Heart left ventricle (tissue), 13 donors: Measurements from ENCODE around the gene PKIB.

Source experiments
- POLR2A ChIP-seq, 2 donors: fragments of 450-650 bp; IDR thresholded peaks; one replicate each; pipeline ENCODE4 v1.6.1; 2017; ENCODE audit warnings: antibody characterized with exemption in 2 of 2, mild to moderate bottlenecking in 2 of 2, moderate library complexity in 2 of 2
- TF ChIP-seq, protein P1 (sequence below), 12 donors: fragments of 200-600 bp; sonication (generic) in 4 of 12; IDR thresholded peaks; one replicate each; pipeline versions ENCODE4 v1.5.0 to v1.8.0; 2018 to 2022; ENCODE audit warnings: antibody characterized with exemption in 12 of 12, mild to moderate bottlenecking in 5 of 12
- donor health status: ischemic (EF 13 %, LVEDD 7.1; RV severe dilation, severe dysfunction).
- donor health status: DM: no; HTN: yes; CAD: no.
- donor health status: DM: no; HTN: no; CAD: no.
- donor health status: ischemic (EF 25% LVEDD 6.9; RV normal size, moderate dysfunction).
- donor health status: ischemic (EF 25% LVEDD 5.7; RV mildly dilated, moderate dysfunction).
- donor health status: ischemic (EF 35%, LVEDD 5.7; RV mildly dilated, moderate dysfunction).
- donor health status: nonischemic (EF 11% LVEDD 7.7; RV severe dilation, severe dysfunction).
- donor health status: DM: yes; HTN: yes; CAD: no.
- donor health status: PGD.
- donor health status: ischemic (EF 29% LVEDD 5.4; RV normal size, mild dysfunction).
- donor health status: nonischemic (EF 23%, LVEDD 6.1; RV moderate dilation, normal function).

DNA sequence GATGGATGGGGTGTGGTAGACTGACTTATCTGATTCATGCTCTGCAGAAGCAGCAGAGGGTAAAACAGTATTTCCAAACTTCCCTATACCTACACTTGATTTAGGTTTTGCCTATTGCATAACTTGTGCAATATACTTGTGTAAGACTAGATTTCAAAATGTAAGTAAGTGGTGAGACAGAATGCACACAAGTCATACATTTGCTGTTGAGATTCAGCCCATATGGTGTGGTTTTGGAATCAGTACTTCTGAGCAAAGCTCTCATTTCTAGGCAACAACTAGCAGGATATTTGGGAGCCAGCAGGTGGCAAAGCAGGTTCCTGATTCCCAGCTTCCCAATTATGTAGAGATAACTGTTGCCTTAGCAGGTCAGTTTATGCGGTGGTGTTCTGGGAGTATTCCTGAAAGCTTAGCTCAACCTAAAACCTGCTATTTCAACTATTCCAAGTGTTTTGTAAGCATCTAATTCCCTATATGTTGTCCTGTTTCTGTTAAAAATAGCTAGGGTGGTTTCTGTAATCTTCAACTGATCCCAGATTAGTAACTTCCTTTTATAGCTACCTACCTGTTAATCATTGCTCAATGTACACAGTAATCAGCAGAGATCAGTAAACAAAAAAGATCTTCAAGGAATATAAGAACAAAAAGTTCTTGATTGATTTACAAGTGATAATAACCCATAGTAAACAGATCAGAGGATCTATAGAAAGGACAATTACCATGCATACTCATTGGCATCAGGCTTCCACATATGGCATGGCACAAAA is 160.8 kb downstream of the PKIB start:
- TF ChIP-seq, protein P1, sequence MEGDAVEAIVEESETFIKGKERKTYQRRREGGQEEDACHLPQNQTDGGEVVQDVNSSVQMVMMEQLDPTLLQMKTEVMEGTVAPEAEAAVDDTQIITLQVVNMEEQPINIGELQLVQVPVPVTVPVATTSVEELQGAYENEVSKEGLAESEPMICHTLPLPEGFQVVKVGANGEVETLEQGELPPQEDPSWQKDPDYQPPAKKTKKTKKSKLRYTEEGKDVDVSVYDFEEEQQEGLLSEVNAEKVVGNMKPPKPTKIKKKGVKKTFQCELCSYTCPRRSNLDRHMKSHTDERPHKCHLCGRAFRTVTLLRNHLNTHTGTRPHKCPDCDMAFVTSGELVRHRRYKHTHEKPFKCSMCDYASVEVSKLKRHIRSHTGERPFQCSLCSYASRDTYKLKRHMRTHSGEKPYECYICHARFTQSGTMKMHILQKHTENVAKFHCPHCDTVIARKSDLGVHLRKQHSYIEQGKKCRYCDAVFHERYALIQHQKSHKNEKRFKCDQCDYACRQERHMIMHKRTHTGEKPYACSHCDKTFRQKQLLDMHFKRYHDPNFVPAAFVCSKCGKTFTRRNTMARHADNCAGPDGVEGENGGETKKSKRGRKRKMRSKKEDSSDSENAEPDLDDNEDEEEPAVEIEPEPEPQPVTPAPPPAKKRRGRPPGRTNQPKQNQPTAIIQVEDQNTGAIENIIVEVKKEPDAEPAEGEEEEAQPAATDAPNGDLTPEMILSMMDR (IDR thresholded peaks at IDR 0.05), result no peak
- TF ChIP-seq POLR2A (IDR thresholded peaks at IDR 0.05), result no peak
